GM12878 (cell line): ENCODE measurements around the gene DCST1. TPM values are rescaled to one million over a fixed set of nuclear protein-coding genes. Genes with fewer than 3 reads are reported as not detected.
A peak's percentile ranks its signal among the peaks of the same experiment; 100 is the strongest.

Experiments used
- ATF7 ChIP-seq: fragments of 450-650 bp; IDR thresholded peaks from 2 replicates; pipeline ENCODE4 v1.6.1; 2016; ENCODE audit warnings: low read depth, mild to moderate bottlenecking
- BHLHE40 ChIP-seq, 2 experiments: fragments of 450-650 bp in 1 of 2; IDR thresholded peaks; 2 replicates each; pipeline ENCODE4 v1.6.1; 2011 to 2017; ENCODE audit warnings: low read depth in 2 of 2, borderline replicate concordance in 1 of 2, improper control_type of control experiment in 1 of 2, low read length in 1 of 2, mild to moderate bottlenecking in 1 of 2
- BRCA1 ChIP-seq: IDR thresholded peaks from 2 replicates; pipeline ENCODE4 v1.6.1; 2011; ENCODE audit warnings: low read depth, low read length, improper control_type of control experiment
- CEBPZ ChIP-seq: fragments of 150-350 bp; IDR thresholded peaks from 2 replicates; pipeline ENCODE4 v1.6.1; 2016; ENCODE audit warnings: low read depth, low read length
- CHD2 ChIP-seq: IDR thresholded peaks from 2 replicates; pipeline ENCODE4 v1.6.1; 2011; ENCODE audit warnings: low read depth, low read length, improper control_type of control experiment, borderline replicate concordance
- DPF2 ChIP-seq: fragments of 450-650 bp; IDR thresholded peaks from 2 replicates; pipeline ENCODE4 v1.6.1; 2017; ENCODE audit warnings: mild to moderate bottlenecking
- E2F8 ChIP-seq: fragments of 450-650 bp; IDR thresholded peaks from 2 replicates; pipeline ENCODE4 v1.6.1; 2018; ENCODE audit warnings: mild to moderate bottlenecking, low read depth, moderate library complexity; ENCODE audit not compliant: partially characterized antibody
- GATAD2B ChIP-seq: fragments of 450-650 bp; conservative IDR thresholded peaks from 2 replicates; pipeline ENCODE4 v1.6.1; 2017; ENCODE audit warnings: low read depth, mild to moderate bottlenecking, moderate library complexity
- MEF2B ChIP-seq: fragments of 450-650 bp; IDR thresholded peaks from 2 replicates; pipeline ENCODE4 v1.6.1; 2018; ENCODE audit warnings: mild to moderate bottlenecking, moderate library complexity; ENCODE audit not compliant: partially characterized antibody, poor library complexity, severe bottlenecking
- RAD21 ChIP-seq: IDR thresholded peaks from 2 replicates; pipeline ENCODE4 v1.6.1; 2011; ENCODE audit warnings: mild to moderate bottlenecking, low read depth, low read length, moderate library complexity; ENCODE audit not compliant: insufficient read depth
- SP1 ChIP-seq: IDR thresholded peaks from one replicate; pipeline ENCODE4 v1.6.1; 2011; ENCODE audit warnings: low read depth, low read length
- SPI1 ChIP-seq: IDR thresholded peaks from 2 replicates; pipeline ENCODE4 v1.6.1; 2011; ENCODE audit warnings: low read depth, mild to moderate bottlenecking, low read length, moderate library complexity, borderline replicate concordance; ENCODE audit not compliant: insufficient read depth
- TAF1 ChIP-seq: IDR thresholded peaks from 2 replicates; pipeline ENCODE4 v1.6.1; 2011; ENCODE audit warnings: mild to moderate bottlenecking, low read depth, low read length, borderline replicate concordance
- polyA plus RNA-seq, 11 experiments: library from polyadenylated mRNA; depleted of rRNA in 4 of 11; unstranded in 6 of 11; stranded (reverse) in 5 of 11; fragments of >200 nt; fragmentation: Nextera tagmentation in 4 of 11; fragmentation: Illumina TruSeq in 1 of 11; extraction: Ambion mirVana in 4 of 11; extraction: Trizol in 1 of 11; gene quantifications; 1 replicate in 1 of 11; 2 replicates in 10 of 11; pipeline versions ENCODE4 v1.2.1 to v1.2.3, GENCODE V29; 2011 to 2016; ENCODE audit warnings: inconsistent platforms in 2 of 11, missing spikeins in 2 of 11, low read depth in 1 of 11
- total RNA-seq, 4 experiments: library from RNA; depleted of rRNA in 3 of 4; stranded (reverse); fragments of >200 nt in 3 of 4; fragmentation: Illumina TruSeq in 1 of 4; extraction: Trizol in 1 of 4; gene quantifications; 2 replicates each; pipeline versions ENCODE4 v1.2.1 to v1.2.3, GENCODE V29; 2013 to 2021
- TF ChIP-seq, protein P1 (sequence below): IDR thresholded peaks from 2 replicates; pipeline ENCODE4 v1.6.1; 2011; ENCODE audit warnings: low read depth, low read length, improper control_type of control experiment, borderline replicate concordance
- TF ChIP-seq, protein P2 (sequence below): IDR thresholded peaks from 2 replicates; pipeline ENCODE4 v1.6.1; 2011; ENCODE audit warnings: borderline replicate concordance, low read depth, mild to moderate bottlenecking, moderate library complexity, mixed read lengths, low read length; ENCODE audit not compliant: insufficient read depth; ENCODE audit errors: extremely low read length
- TF ChIP-seq, protein P3 (sequence below): IDR thresholded peaks from 2 replicates; pipeline ENCODE4 v1.6.1; 2011; ENCODE audit warnings: mild to moderate bottlenecking, low read depth, low read length, moderate library complexity; ENCODE audit not compliant: insufficient replicate concordance
- TF ChIP-seq, protein P4 (sequence below): fragments of 150-350 bp; IDR thresholded peaks from 2 replicates; pipeline ENCODE4 v1.6.1; 2014; ENCODE audit warnings: mild to moderate bottlenecking, low read depth, low read length

DCST1 gene
- total and polyA plus RNA-seq, 10 of the 15 experiments (the other 5 are each of a cell fraction or from before 2014, with no cell fraction given) = not detected

DNA sequence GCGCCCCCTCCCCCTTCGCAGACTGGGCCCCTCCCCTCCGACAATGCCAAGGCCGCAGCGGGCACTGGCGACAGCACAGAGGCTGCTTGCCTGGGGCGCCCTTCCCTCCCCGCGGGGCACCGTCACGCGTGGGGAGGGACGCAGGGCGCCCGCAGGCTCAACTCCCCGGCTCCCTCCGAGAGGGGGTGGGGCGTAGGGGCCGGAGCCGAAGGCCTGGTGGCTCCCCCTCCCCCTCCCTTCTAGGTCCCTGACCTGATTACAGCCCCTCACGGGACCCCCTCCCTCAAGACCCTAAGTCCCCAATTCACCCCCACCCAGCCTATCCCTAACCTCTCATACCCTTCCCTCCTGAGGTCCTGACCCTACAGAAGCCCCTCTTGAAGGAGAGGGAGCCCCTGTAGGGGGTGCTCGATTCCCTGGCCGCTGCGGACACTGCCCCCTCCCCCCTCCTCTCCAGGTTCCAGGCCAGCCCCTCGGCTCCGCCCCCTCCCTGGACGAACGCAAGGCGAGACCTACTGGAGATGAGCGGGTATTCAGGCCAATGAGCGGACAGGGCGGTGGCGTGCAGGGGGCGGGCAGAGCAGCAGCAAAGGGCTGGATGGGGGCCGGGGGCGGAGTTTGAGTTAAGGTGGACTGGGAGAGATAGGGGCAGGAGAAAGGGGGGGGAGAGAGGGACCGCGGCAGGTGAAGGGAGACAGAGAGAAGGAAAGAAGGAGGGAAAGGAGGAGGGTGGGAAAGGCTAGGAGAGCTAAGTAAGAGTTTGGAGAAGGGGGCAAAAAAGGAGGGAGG lies 31.8 kb upstream of the DCST1 start (continued):
- TF ChIP-seq CEBPZ (no peak), MEF2B (peak; percentile 74), BHLHE40 (IDR thresholded peaks at IDR 0.05; ENCODE audit: borderline replicate concordance in 1 of 2, low read depth in 2 of 2, low read length in 1 of 2) (peak; percentile 92 to 97), RAD21 (peak; percentile 32; the same call in 1 of the 2 replicates), ATF7 (peak; percentile 51), GATAD2B (peak; percentile 98), SP1 (peak; percentile 93), DPF2 (0 out of 2 replicates have a peak, but pooled peaks have one; percentile 15), TAF1 (peak; percentile 50; the same call in 1 of the 2 replicates), BRCA1 (no peak), CHD2 (peak; percentile 87), SPI1 (no peak), E2F8 (peak; percentile 29)
- TF ChIP-seq, protein P1, sequence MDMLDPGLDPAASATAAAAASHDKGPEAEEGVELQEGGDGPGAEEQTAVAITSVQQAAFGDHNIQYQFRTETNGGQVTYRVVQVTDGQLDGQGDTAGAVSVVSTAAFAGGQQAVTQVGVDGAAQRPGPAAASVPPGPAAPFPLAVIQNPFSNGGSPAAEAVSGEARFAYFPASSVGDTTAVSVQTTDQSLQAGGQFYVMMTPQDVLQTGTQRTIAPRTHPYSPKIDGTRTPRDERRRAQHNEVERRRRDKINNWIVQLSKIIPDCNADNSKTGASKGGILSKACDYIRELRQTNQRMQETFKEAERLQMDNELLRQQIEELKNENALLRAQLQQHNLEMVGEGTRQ = no peak
- TF ChIP-seq, protein P2, sequence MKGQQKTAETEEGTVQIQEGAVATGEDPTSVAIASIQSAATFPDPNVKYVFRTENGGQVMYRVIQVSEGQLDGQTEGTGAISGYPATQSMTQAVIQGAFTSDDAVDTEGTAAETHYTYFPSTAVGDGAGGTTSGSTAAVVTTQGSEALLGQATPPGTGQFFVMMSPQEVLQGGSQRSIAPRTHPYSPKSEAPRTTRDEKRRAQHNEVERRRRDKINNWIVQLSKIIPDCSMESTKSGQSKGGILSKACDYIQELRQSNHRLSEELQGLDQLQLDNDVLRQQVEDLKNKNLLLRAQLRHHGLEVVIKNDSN = no peak
- TF ChIP-seq, protein P3, sequence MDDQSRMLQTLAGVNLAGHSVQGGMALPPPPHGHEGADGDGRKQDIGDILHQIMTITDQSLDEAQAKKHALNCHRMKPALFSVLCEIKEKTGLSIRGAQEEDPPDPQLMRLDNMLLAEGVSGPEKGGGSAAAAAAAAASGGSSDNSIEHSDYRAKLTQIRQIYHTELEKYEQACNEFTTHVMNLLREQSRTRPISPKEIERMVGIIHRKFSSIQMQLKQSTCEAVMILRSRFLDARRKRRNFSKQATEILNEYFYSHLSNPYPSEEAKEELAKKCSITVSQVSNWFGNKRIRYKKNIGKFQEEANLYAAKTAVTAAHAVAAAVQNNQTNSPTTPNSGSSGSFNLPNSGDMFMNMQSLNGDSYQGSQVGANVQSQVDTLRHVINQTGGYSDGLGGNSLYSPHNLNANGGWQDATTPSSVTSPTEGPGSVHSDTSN = peak; percentile 96
- TF ChIP-seq, protein P4, sequence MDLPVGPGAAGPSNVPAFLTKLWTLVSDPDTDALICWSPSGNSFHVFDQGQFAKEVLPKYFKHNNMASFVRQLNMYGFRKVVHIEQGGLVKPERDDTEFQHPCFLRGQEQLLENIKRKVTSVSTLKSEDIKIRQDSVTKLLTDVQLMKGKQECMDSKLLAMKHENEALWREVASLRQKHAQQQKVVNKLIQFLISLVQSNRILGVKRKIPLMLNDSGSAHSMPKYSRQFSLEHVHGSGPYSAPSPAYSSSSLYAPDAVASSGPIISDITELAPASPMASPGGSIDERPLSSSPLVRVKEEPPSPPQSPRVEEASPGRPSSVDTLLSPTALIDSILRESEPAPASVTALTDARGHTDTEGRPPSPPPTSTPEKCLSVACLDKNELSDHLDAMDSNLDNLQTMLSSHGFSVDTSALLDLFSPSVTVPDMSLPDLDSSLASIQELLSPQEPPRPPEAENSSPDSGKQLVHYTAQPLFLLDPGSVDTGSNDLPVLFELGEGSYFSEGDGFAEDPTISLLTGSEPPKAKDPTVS = no peak
